GM19324 (cell line): ENCODE measurements around the gene FUBP3.

Source experiments
- ATAC-seq: cut with Tn5 transposase; IDR thresholded peaks from one replicate; pipeline ENCODE4 v1.9.1; 2021; ENCODE audit warnings: mild to moderate bottlenecking, moderate library complexity; ENCODE audit not compliant: unreplicated experiment, low FRiP score

The FUBP3 gene

GRCh38 chr9:130660683-130661450 is 81.5 kb downstream of the FUBP3 start:
- ATAC-seq, result no peak

GRCh38 chr9:130661451-130662098 is 82.2 kb downstream of the FUBP3 start:
- no peak for ATAC-seq

- no peak for ATAC-seq
These were observed 83.0 kb downstream of the FUBP3 start for GRCh38 chr9:130662099-130662969.

GRCh38 chr9:130662970-130663257 is 83.5 kb downstream of the FUBP3 start:
- ATAC-seq, result no peak

GRCh38 chr9:130663258-130663976 is 84.0 kb downstream of the FUBP3 start:
- no peak for ATAC-seq

GRCh38 chr9:130663977-130664250 is 84.5 kb downstream of the FUBP3 start:
- ATAC-seq, result no peak

- no peak for ATAC-seq
These were observed 85.1 kb downstream of the FUBP3 start, which contains the start of gene PRDM12 for GRCh38 chr9:130664251-130665028. TSS of gene PRDM12 (plus strand) at chr9:130664594. CDS start at chr9:130664654, 60 bp downstream.

- no peak for ATAC-seq
These were observed 85.7 kb downstream of the FUBP3 start for GRCh38 chr9:130665029-130665430.

GRCh38 chr9:130665431-130666392 is 86.3 kb downstream of the FUBP3 start:
- no peak for ATAC-seq

GRCh38 chr9:130666393-130667119 is 87.2 kb downstream of the FUBP3 start:
- no peak for ATAC-seq

- no peak for ATAC-seq
These were observed 87.7 kb downstream of the FUBP3 start for GRCh38 chr9:130667120-130667435.

GRCh38 chr9:130668196-130668595 is 88.8 kb downstream of the FUBP3 start:
- ATAC-seq, result no peak

- no peak for ATAC-seq
These were observed 89.3 kb downstream of the FUBP3 start for GRCh38 chr9:130668659-130669058.

GRCh38 chr9:130669965-130670364 is 90.6 kb downstream of the FUBP3 start:
- ATAC-seq, result no peak

- no peak for ATAC-seq
These were observed 91.3 kb downstream of the FUBP3 start for GRCh38 chr9:130670644-130671043.

GRCh38 chr9:130672466-130672865 is 93.1 kb downstream of the FUBP3 start:
- no peak for ATAC-seq

GRCh38 chr9:130672933-130673615 is 93.7 kb downstream of the FUBP3 start:
- ATAC-seq, result no peak

- ATAC-seq, result no peak
These were observed 96.0 kb downstream of the FUBP3 start for GRCh38 chr9:130675396-130675795.
